Gastroesophageal sphincter (tissue), 4 donors: ENCODE measurements around the gene DICER1. TPM values are rescaled to one million over a fixed set of nuclear protein-coding genes. Genes with fewer than 3 reads are reported as not detected.

Experiments
- ATAC-seq: fragments of 150-250 bp; one replicate; pipeline ENCODE4 v1.9.1; 2016; ENCODE audit warnings: mild to moderate bottlenecking, moderate library complexity
- H3K27ac ChIP-seq, 4 donors: fragments of 200-600 bp; sonication (generic) in 3 of 4; 1 replicate in 3 of 4; 2 replicates in 1 of 4; pipeline ENCODE4 v1.5.1; 2016 to 2019
- H3K27me3 ChIP-seq: fragments of 200-600 bp; sonication (generic); one replicate; pipeline ENCODE4 v1.5.1; 2019
- H3K36me3 ChIP-seq, 2 donors: fragments of 200-600 bp; sonication (generic); one replicate each; pipeline ENCODE4 v1.5.1; 2019; ENCODE audit warnings: control low read depth in 1 of 2
- H3K4me1 ChIP-seq, 3 donors: fragments of 200-600 bp; sonication (generic); 1 replicate in 2 of 3; 2 replicates in 1 of 3; pipeline ENCODE4 v1.5.1; 2016 to 2019; ENCODE audit warnings: control low read depth in 2 of 3
- H3K4me3 ChIP-seq, 2 donors: fragments of 200-600 bp; sonication (generic); one replicate each; pipeline ENCODE4 v1.5.1; 2019; ENCODE audit warnings: mild to moderate bottlenecking in 1 of 2, moderate library complexity in 1 of 2
- H3K9me3 ChIP-seq, 3 donors: fragments of 200-600 bp; sonication (generic); one replicate each; pipeline ENCODE4 v1.5.1; 2017 to 2019; ENCODE audit warnings: control low read depth in 2 of 3
- EP300 ChIP-seq: sonication (generic); formaldehyde crosslinking; IDR thresholded peaks from one replicate; pipeline ENCODE4 v1.6.1; 2017; ENCODE audit warnings: antibody characterized with exemption, mild to moderate bottlenecking
- POLR2A ChIP-seq, 2 donors: fragments of 450-650 bp; IDR thresholded peaks; one replicate each; pipeline ENCODE4 v1.6.1; 2017; ENCODE audit warnings: antibody characterized with exemption in 2 of 2, mild to moderate bottlenecking in 2 of 2, moderate library complexity in 1 of 2
- POLR2AphosphoS5 ChIP-seq: sonication (generic); formaldehyde crosslinking; IDR thresholded peaks from one replicate; pipeline ENCODE4 v1.6.1; 2017; ENCODE audit warnings: antibody characterized with exemption
- WGBS, 2 donors: methylation state at CpG; one replicate each; pipeline ENCODE4 v1.1.5; 2018; ENCODE audit warnings: low coverage in 1 of 2; 5-methylcytosine and 5-hydroxymethylcytosine counted together
- total RNA-seq, 4 donors: library from RNA; depleted of rRNA; stranded (reverse); fragments of >200 nt; gene quantifications; one replicate each; pipeline ENCODE4 v1.1.0, GENCODE V29; 2016
- TF ChIP-seq, protein P1 (sequence below), 4 experiments: fragments of 200-600 bp in 2 of 4; fragments of 450-650 bp in 2 of 4; sonication (generic) in 1 of 4; IDR thresholded peaks; one replicate each; pipeline ENCODE4 v1.5.1; 2017 to 2019; ENCODE audit warnings: antibody characterized with exemption in 4 of 4, mild to moderate bottlenecking in 2 of 4, moderate library complexity in 2 of 4

The DICER1 gene
- total RNA-seq, 4 donors from 2014 or later = 57.5 to 74.9 (median 68.6) TPM

GRCh38 chr14:95191445-95192199 lies 34.3 kb upstream of the DICER1 start:
- Histone ChIP-seq H3K4me3 (no peak overlapping the region), H3K36me3 (no peaks in the 10 kb centered on the region), H3K4me1 (peaks cover 0 to 22% (median 0%) of the 10 kb centered on the region in 3 donors), H3K27me3 (no peaks in the 10 kb centered on the region), H3K9me3 (no peaks in the 10 kb centered on the region), H3K27ac (no peak overlapping the region)
- no peak for ATAC-seq
- WGBS, 2 donors = 86 to 94% methylated on average over 3 to 10 of the region's 21 CpGs
- TF ChIP-seq POLR2AphosphoS5 (no peak), EP300 (no peak), POLR2A (IDR thresholded peaks at IDR 0.05) (no peak)
- TF ChIP-seq, protein P1, sequence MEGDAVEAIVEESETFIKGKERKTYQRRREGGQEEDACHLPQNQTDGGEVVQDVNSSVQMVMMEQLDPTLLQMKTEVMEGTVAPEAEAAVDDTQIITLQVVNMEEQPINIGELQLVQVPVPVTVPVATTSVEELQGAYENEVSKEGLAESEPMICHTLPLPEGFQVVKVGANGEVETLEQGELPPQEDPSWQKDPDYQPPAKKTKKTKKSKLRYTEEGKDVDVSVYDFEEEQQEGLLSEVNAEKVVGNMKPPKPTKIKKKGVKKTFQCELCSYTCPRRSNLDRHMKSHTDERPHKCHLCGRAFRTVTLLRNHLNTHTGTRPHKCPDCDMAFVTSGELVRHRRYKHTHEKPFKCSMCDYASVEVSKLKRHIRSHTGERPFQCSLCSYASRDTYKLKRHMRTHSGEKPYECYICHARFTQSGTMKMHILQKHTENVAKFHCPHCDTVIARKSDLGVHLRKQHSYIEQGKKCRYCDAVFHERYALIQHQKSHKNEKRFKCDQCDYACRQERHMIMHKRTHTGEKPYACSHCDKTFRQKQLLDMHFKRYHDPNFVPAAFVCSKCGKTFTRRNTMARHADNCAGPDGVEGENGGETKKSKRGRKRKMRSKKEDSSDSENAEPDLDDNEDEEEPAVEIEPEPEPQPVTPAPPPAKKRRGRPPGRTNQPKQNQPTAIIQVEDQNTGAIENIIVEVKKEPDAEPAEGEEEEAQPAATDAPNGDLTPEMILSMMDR (IDR thresholded peaks at IDR 0.05) = no peak

DNA sequence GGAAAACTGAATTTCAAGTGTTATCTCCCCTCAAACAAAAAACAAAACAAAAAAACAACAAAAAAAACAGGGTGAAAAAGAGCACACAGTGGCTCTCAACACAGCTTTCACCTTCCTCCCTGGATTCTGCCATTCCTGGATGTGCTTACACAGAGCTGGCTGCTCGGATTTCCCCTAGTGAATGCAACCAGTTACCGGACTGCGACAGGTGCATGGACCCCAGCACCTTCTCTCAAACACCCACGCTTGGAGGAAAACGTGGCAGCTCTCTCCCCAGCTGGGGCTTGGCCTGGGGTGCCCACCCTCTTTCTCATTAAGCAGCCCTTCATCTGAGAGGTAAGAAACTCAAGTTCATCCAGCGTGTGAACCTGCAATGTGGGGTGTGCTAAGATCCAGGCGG lies 33.5 kb upstream of the DICER1 start:
- H3K4me3 ChIP-seq = no peak overlapping the region
- H3K9me3 ChIP-seq = no peaks in the 10 kb centered on the region
- no peaks in the 10 kb centered on the region for H3K36me3 ChIP-seq
- TF ChIP-seq POLR2AphosphoS5 (no peak), POLR2A (IDR thresholded peaks at IDR 0.05) (no peak), EP300 (no peak)
- TF ChIP-seq, protein P1 (IDR thresholded peaks at IDR 0.05) = no peak
- no peak for ATAC-seq
- 60% methylated on average over 1 of the region's 7 CpGs; no CpG with 5 or more reads in 1 of the 2 donors for WGBS, 2 donors
- H3K4me1 ChIP-seq = peaks cover 0 to 25% (median 0%) of the 10 kb centered on the region in 3 donors
- no peaks in the 10 kb centered on the region for H3K27me3 ChIP-seq
- H3K27ac ChIP-seq = no peak overlapping the region

- Histone ChIP-seq H3K27ac (peak overlapping the region in 1 of 4 donors; percentile 7), H3K4me3 (no peak overlapping the region), H3K9me3 (no peaks in the 10 kb centered on the region), H3K4me1 (peaks cover 0 to 30% (median 0%) of the 10 kb centered on the region in 3 donors), H3K27me3 (no peaks in the 10 kb centered on the region), H3K36me3 (no peaks in the 10 kb centered on the region)
- ATAC-seq = no peak
- no peak for TF ChIP-seq POLR2A (IDR thresholded peaks at IDR 0.05)
- TF ChIP-seq, protein P1 (IDR thresholded peaks at IDR 0.05) = no peak
- no peak for TF ChIP-seq POLR2AphosphoS5
- no peak for TF ChIP-seq EP300
- WGBS, 2 donors = 72% methylated on average over 3 of the region's 4 CpGs; no CpG with 5 or more reads in 1 of the 2 donors
These were observed 33.1 kb upstream of the DICER1 start for GRCh38 chr14:95190346-95190840.

GRCh38 chr14:95189367-95190132 lies 32.2 kb upstream of the DICER1 start:
- no peak for ATAC-seq
- H3K4me1 ChIP-seq = peaks cover 0 to 38% (median 5%) of the 10 kb centered on the region in 3 donors
- 21 to 38% methylated on average over 4 to 5 of the region's 5 CpGs for WGBS, 2 donors
- H3K36me3 ChIP-seq = no peaks in the 10 kb centered on the region
- TF ChIP-seq POLR2AphosphoS5 (no peak), EP300 (no peak), POLR2A (IDR thresholded peaks at IDR 0.05) (no peak)
- TF ChIP-seq, protein P1 (IDR thresholded peaks at IDR 0.05) = no peak
- no peaks in the 10 kb centered on the region for H3K27me3 ChIP-seq
- no peaks in the 10 kb centered on the region for H3K9me3 ChIP-seq
- H3K4me3 ChIP-seq = no peak overlapping the region
- H3K27ac ChIP-seq = no peak overlapping the region
